Measurements from ENCODE around the gene ORC1. TPM values are rescaled to one million over a fixed set of nuclear protein-coding genes. Genes with fewer than 3 reads are reported as not detected.

The ORC1 gene
- total and polyA plus RNA-seq, 4 donors = 0.31 to 16.6 (median 0.43) TPM

DNA sequence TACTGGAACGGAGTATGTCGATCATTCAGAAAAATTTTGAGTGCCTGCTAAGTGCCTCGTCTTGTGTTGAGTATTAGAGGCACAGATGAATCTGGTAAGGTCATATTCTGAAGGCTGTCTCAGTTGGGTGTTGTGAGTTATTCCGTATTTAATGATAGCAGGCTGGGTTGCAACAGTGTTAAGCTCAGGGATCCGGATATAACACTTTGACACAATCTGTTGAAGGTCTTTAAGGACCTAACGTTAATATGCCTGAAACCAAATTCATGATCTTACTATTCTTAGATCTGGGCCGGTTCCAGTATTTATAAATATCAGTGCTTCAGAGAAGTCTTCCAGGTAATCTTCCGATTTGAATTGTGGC, 734 bp upstream of the ORC1 start:
- Histone ChIP-seq H3K27ac (ENCODE audit: low read depth in 1 of 2, low read length in 2 of 2) (peak overlapping the region; percentile 79 to 97), H3K4me1 (ENCODE audit: control insufficient read depth in 4 of 4, insufficient read depth in 4 of 4, low read length in 3 of 4) (peaks cover 4 to 27% (median 17%) of the 10 kb centered on the region in 4 donors), H3K9ac (ENCODE audit: low read depth in 1 of 2, low read length in 2 of 2) (peak overlapping the region; percentile 65 to 98), H3K36me3 (ENCODE audit: control insufficient read depth in 4 of 4, insufficient read depth in 3 of 4, low read depth in 1 of 4, low read length in 3 of 4) (peaks cover 4 to 23% (median 14%) of the 10 kb centered on the region in 4 donors), H3K4me3 (ENCODE audit: low read depth in 1 of 3, low read length in 3 of 3) (peak overlapping the region; percentile 66 to 100 (median 89)), H3K9me3 (ENCODE audit: control insufficient read depth in 4 of 4, low read length in 3 of 4) (no peaks in the 10 kb centered on the region), H3K27me3 (ENCODE audit: control insufficient read depth in 4 of 4, insufficient read depth in 4 of 4, low read length in 3 of 4) (no peaks in the 10 kb centered on the region)
- TF ChIP-seq, protein P1, sequence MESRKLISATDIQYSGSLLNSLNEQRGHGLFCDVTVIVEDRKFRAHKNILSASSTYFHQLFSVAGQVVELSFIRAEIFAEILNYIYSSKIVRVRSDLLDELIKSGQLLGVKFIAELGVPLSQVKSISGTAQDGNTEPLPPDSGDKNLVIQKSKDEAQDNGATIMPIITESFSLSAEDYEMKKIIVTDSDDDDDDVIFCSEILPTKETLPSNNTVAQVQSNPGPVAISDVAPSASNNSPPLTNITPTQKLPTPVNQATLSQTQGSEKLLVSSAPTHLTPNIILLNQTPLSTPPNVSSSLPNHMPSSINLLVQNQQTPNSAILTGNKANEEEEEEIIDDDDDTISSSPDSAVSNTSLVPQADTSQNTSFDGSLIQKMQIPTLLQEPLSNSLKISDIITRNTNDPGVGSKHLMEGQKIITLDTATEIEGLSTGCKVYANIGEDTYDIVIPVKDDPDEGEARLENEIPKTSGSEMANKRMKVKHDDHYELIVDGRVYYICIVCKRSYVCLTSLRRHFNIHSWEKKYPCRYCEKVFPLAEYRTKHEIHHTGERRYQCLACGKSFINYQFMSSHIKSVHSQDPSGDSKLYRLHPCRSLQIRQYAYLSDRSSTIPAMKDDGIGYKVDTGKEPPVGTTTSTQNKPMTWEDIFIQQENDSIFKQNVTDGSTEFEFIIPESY (IDR thresholded peaks at IDR 0.05) = no peak
- TF ChIP-seq RAD21 (IDR thresholded peaks at IDR 0.05) (no peak), SP1 (IDR thresholded peaks at IDR 0.05) (no peak), NR2F2 (IDR thresholded peaks at IDR 0.05) (no peak), YY1 (IDR thresholded peaks at IDR 0.05) (no peak), HNF4G (IDR thresholded peaks at IDR 0.05) (no peak), EGR1 (IDR thresholded peaks at IDR 0.05; ENCODE audit: low read depth in 2 of 2) (no peak), TAF1 (conservative IDR thresholded peaks at IDR 0.05) (no peak)
- TF ChIP-seq, protein P2, sequence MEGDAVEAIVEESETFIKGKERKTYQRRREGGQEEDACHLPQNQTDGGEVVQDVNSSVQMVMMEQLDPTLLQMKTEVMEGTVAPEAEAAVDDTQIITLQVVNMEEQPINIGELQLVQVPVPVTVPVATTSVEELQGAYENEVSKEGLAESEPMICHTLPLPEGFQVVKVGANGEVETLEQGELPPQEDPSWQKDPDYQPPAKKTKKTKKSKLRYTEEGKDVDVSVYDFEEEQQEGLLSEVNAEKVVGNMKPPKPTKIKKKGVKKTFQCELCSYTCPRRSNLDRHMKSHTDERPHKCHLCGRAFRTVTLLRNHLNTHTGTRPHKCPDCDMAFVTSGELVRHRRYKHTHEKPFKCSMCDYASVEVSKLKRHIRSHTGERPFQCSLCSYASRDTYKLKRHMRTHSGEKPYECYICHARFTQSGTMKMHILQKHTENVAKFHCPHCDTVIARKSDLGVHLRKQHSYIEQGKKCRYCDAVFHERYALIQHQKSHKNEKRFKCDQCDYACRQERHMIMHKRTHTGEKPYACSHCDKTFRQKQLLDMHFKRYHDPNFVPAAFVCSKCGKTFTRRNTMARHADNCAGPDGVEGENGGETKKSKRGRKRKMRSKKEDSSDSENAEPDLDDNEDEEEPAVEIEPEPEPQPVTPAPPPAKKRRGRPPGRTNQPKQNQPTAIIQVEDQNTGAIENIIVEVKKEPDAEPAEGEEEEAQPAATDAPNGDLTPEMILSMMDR (IDR thresholded peaks at IDR 0.05; ENCODE audit: low read depth, low read length, missing input control) = no peak
- TF ChIP-seq, protein P3, sequence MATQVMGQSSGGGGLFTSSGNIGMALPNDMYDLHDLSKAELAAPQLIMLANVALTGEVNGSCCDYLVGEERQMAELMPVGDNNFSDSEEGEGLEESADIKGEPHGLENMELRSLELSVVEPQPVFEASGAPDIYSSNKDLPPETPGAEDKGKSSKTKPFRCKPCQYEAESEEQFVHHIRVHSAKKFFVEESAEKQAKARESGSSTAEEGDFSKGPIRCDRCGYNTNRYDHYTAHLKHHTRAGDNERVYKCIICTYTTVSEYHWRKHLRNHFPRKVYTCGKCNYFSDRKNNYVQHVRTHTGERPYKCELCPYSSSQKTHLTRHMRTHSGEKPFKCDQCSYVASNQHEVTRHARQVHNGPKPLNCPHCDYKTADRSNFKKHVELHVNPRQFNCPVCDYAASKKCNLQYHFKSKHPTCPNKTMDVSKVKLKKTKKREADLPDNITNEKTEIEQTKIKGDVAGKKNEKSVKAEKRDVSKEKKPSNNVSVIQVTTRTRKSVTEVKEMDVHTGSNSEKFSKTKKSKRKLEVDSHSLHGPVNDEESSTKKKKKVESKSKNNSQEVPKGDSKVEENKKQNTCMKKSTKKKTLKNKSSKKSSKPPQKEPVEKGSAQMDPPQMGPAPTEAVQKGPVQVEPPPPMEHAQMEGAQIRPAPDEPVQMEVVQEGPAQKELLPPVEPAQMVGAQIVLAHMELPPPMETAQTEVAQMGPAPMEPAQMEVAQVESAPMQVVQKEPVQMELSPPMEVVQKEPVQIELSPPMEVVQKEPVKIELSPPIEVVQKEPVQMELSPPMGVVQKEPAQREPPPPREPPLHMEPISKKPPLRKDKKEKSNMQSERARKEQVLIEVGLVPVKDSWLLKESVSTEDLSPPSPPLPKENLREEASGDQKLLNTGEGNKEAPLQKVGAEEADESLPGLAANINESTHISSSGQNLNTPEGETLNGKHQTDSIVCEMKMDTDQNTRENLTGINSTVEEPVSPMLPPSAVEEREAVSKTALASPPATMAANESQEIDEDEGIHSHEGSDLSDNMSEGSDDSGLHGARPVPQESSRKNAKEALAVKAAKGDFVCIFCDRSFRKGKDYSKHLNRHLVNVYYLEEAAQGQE (IDR thresholded peaks at IDR 0.05) = no peak
- WGBS = 2% methylated on average over 8 of the region's 8 CpGs
- no peak for DNase-seq (ENCODE audit: low spot score)

DNA sequence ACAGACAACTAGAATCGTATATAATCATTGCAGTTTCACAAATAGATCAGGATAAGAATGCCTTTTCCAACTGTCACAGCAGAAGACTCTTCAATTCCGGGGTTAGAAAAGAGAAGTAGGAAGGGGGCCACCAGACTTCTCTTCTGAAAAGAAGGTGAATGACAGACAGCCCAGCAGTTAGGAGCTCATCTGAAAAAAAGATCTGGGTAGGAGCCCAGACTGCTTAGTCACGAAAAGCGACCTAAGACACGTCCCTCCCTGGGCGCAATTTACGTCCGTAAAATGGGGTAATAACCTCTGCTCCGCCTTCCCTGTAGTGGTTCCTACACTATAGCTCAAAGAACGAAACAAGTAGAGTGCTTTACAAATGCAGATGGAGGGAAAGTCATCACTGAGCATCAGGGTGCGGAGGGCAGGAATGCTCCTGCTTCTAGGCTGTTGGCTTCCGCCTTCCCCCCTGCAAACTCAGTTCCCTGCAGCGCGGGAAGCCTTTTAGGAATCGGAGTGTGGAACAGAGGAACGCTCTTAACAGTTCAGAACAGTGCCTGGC, 582 bp downstream of the ORC1 start:
- DNase-seq (ENCODE audit: low spot score) = peak; percentile 42
- Histone ChIP-seq H3K27me3 (ENCODE audit: control insufficient read depth in 4 of 4, insufficient read depth in 4 of 4, low read length in 3 of 4) (no peaks in the 10 kb centered on the region), H3K9ac (ENCODE audit: low read depth in 1 of 2, low read length in 2 of 2) (peak overlapping the region in 1 of 2 donors; percentile 60), H3K36me3 (ENCODE audit: control insufficient read depth in 4 of 4, insufficient read depth in 3 of 4, low read depth in 1 of 4, low read length in 3 of 4) (peaks cover 0 to 13% (median 6%) of the 10 kb centered on the region in 4 donors), H3K4me3 (ENCODE audit: low read depth in 1 of 3, low read length in 3 of 3) (peak overlapping the region; percentile 66 to 100 (median 89)), H3K4me1 (ENCODE audit: control insufficient read depth in 4 of 4, insufficient read depth in 4 of 4, low read length in 3 of 4) (peaks cover 3 to 27% (median 17%) of the 10 kb centered on the region in 4 donors), H3K27ac (ENCODE audit: low read depth in 1 of 2, low read length in 2 of 2) (peak overlapping the region; percentile 11 to 97), H3K9me3 (ENCODE audit: control insufficient read depth in 4 of 4, low read length in 3 of 4) (no peaks in the 10 kb centered on the region)
- TF ChIP-seq HNF4G (IDR thresholded peaks at IDR 0.05) = no peak
- TF ChIP-seq, protein P2 (IDR thresholded peaks at IDR 0.05; ENCODE audit: low read depth, low read length, missing input control) = no peak
- no peak for TF ChIP-seq YY1 (IDR thresholded peaks at IDR 0.05)
- no peak for TF ChIP-seq GABPA (IDR thresholded peaks at IDR 0.05 in 1 of 2, conservative IDR thresholded peaks at IDR 0.05 in 1 of 2)
- TF ChIP-seq, protein P4, sequence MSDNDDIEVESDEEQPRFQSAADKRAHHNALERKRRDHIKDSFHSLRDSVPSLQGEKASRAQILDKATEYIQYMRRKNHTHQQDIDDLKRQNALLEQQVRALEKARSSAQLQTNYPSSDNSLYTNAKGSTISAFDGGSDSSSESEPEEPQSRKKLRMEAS (IDR thresholded peaks at IDR 0.05) = no peak
- no peak for TF ChIP-seq HNF4A (conservative IDR thresholded peaks at IDR 0.05)
- 2% methylated on average over 16 of the region's 16 CpGs for WGBS

All from liver (tissue), 9 donors.